K562 (cell line): ENCODE data around the gene PCDH7. TPM values are rescaled to one million over a fixed set of nuclear protein-coding genes. Genes with fewer than 3 reads are reported as not detected.

Source experiments
- ATAC-seq: fragments of 200-7000 bp; cut with Tn5 transposase; 3 replicates; pipeline ENCODE4 v1.9.1; 2020; ENCODE audit warnings: moderate library complexity
- BruUV-seq: library from RNA; stranded (reverse); fragments of 400-500 nt; replicated peaks from 2 replicates; lab custom pipeline; 2021; lab: Mats Ljungman, UMichigan
- CTCF ChIA-PET: fragments of 300-600 bp; formaldehyde crosslinking; extraction: SDS; loops from one replicate; lab custom pipeline; 2021; ENCODE audit warnings: low intra/inter-chr PET ratio; lab: Yijun Ruan, JAX
- POLR2A ChIA-PET: fragments of 300-600, 350-650 bp; sonication (Branson Sonifier 250); formaldehyde crosslinking; extraction: SDS; loops from one replicate; lab custom pipeline; 2021; ENCODE audit warnings: antibody characterized with exemption, inconsistent platforms; lab: Yijun Ruan, JAX
- DNase-seq, 4 experiments: peaks; one replicate each; pipeline versions ENCODE4 v3.0.0 to v3.0.0-alpha.2; 2011 to 2018; ENCODE audit warnings: low spot score in 3 of 4, mixed read lengths in 3 of 4; ENCODE audit errors: extremely low read depth in 1 of 4
- FAIRE-seq: peaks from 2 replicates; lab custom pipeline; 2011; peaks lifted over from hg19 to GRCh38; lab: Jason Lieb, UNC
- H2AFZ ChIP-seq: 2 replicates; pipeline ENCODE4 v1.6.0; 2011; ENCODE audit warnings: low read depth, low read length, control low read depth, inconsistent platforms
- H3K27ac ChIP-seq: fragments of 200-600 bp; 3 replicates; pipeline ENCODE4 v1.8.0; 2011; ENCODE audit warnings: low read depth, mild to moderate bottlenecking, control low read depth, inconsistent platforms, low read length, moderate library complexity, mixed read lengths; ENCODE audit errors: extremely low read depth
- H3K27me3 ChIP-seq, 2 experiments: fragments of 300-600 bp in 1 of 2; 2 replicates in 1 of 2; 3 replicates in 1 of 2; pipeline versions ENCODE4 v1.6.0 to v1.8.0; 2011; ENCODE audit warnings: inconsistent platforms in 2 of 2, low read length in 2 of 2, mild to moderate bottlenecking in 1 of 2, mixed read lengths in 1 of 2, moderate library complexity in 1 of 2; ENCODE audit not compliant: control insufficient read depth in 2 of 2, insufficient read depth in 2 of 2
- H3K36me3 ChIP-seq: fragments of 300-600 bp; 3 replicates; pipeline ENCODE4 v1.8.0; 2011; ENCODE audit warnings: mild to moderate bottlenecking, low read length, inconsistent platforms; ENCODE audit not compliant: control insufficient read depth, insufficient read depth
- H3K4me1 ChIP-seq, 2 experiments: fragments of 200-600 bp in 1 of 2; replicated peaks in 1 of 2; 2 replicates in 1 of 2; 3 replicates in 1 of 2; pipeline versions ENCODE4 v1.5.1 to v1.8.0; 2011; ENCODE audit warnings: inconsistent platforms in 2 of 2, low read length in 2 of 2, mild to moderate bottlenecking in 1 of 2, mixed read lengths in 1 of 2, moderate library complexity in 1 of 2; ENCODE audit not compliant: control insufficient read depth in 2 of 2, insufficient read depth in 2 of 2
- H3K4me2 ChIP-seq: 2 replicates; pipeline ENCODE4 v1.6.1; 2011; ENCODE audit warnings: low read length, control low read depth, inconsistent platforms, mixed read lengths; ENCODE audit not compliant: insufficient read depth
- H3K4me3 ChIP-seq: fragments of 200-600 bp; sonication (generic), shearing (Covaris generic); 2 replicates; pipeline ENCODE4 v1.5.1; 2016; ENCODE audit warnings: control low read depth, inconsistent platforms
- H3K79me2 ChIP-seq: fragments of 200-600 bp; 3 replicates; pipeline ENCODE4 v1.8.0; 2011; ENCODE audit warnings: low read length, inconsistent platforms; ENCODE audit not compliant: control insufficient read depth, insufficient read depth
- H3K9ac ChIP-seq, 2 experiments: 2 replicates each; pipeline versions ENCODE4 v1.6.0 to v1.6.1; 2011; ENCODE audit warnings: low read depth in 2 of 2, low read length in 2 of 2, control low read depth in 1 of 2, inconsistent platforms in 1 of 2, mild to moderate bottlenecking in 1 of 2, mixed read lengths in 1 of 2; ENCODE audit not compliant: insufficient read depth in 1 of 2
- H3K9me1 ChIP-seq: one replicate; pipeline ENCODE4 v1.6.0; 2011; ENCODE audit warnings: inconsistent platforms, mild to moderate bottlenecking, low read length, moderate library complexity; ENCODE audit not compliant: control insufficient read depth, insufficient read depth
- H3K9me3 ChIP-seq: replicated peaks from 2 replicates; pipeline ENCODE4 v1.5.1; 2011; ENCODE audit warnings: low read depth, low read length, inconsistent platforms; ENCODE audit not compliant: control insufficient read depth, insufficient read depth
- H4K20me1 ChIP-seq: replicated peaks from 2 replicates; pipeline ENCODE4 v1.6.1; 2011; ENCODE audit warnings: low read length, inconsistent platforms, mixed read lengths; ENCODE audit not compliant: control insufficient read depth, insufficient read depth
- CEBPB ChIP-seq: fragments of 450-650 bp; IDR thresholded peaks from 2 replicates; pipeline ENCODE4 v1.6.1; 2016; ENCODE audit warnings: missing genetic modification characterization, missing compliant biosample characterization
- CTCF ChIP-seq, 3 experiments: IDR thresholded peaks in 2 of 3; conservative IDR thresholded peaks in 1 of 3; 2 replicates each; pipeline ENCODE4 v1.5.1; 2011 to 2012; ENCODE audit warnings: low read length in 3 of 3, mild to moderate bottlenecking in 3 of 3, control low read depth in 2 of 3, improper control_type of control experiment in 1 of 3, inconsistent platforms in 1 of 3, low read depth in 1 of 3, mixed read lengths in 1 of 3, moderate library complexity in 1 of 3; ENCODE audit not compliant: insufficient read depth in 2 of 3
- IRF9 ChIP-seq: fragments of 450-650 bp; IDR thresholded peaks from 2 replicates; pipeline ENCODE4 v1.6.1; 2016; ENCODE audit warnings: missing biosample characterization, missing genetic modification characterization
- KAT8 ChIP-seq: fragments of 450-650 bp; IDR thresholded peaks from 2 replicates; pipeline ENCODE4 v1.6.1; 2016; ENCODE audit warnings: low read depth, mild to moderate bottlenecking
- RAD21 ChIP-seq, 2 experiments: fragments of 250-450 bp in 1 of 2; fragments of 450-650 bp in 1 of 2; sonication (Bioruptor Pico) in 1 of 2; formaldehyde crosslinking in 1 of 2; IDR thresholded peaks in 1 of 2; conservative IDR thresholded peaks in 1 of 2; 2 replicates each; pipeline versions ENCODE4 v1.4.0 to v1.8.0; 2020 to 2022; ENCODE audit warnings: mild to moderate bottlenecking in 2 of 2, moderate library complexity in 1 of 2
- TCFL5 ChIP-seq: fragments of 250-450 bp; sonication (Bioruptor Pico); conservative IDR thresholded peaks from 2 replicates; pipeline ENCODE4 v1.6.1; 2021; ENCODE audit warnings: mild to moderate bottlenecking, moderate library complexity, matching md5 sums
- WHSC1 ChIP-seq: IDR thresholded peaks from one replicate; pipeline ENCODE4 v1.6.1; 2012; ENCODE audit warnings: low read length, control low read depth, inconsistent platforms
- WGBS: fragments of 100-300 bp; shearing (Covaris generic); methylation state at CpG from one replicate; pipeline ENCODE4 v1.1.6; 2016; ENCODE audit warnings: low coverage, mixed read lengths; ENCODE audit not compliant: insufficient coverage; ENCODE audit errors: missing lambda C conversion rate; 5-methylcytosine and 5-hydroxymethylcytosine counted together
- in situ Hi-C: fragments of 300-500 bp; cut with MboI; formaldehyde crosslinking; loops from 4 replicates; pipeline ENCODE4 v1.15.0; 2018; ENCODE audit warnings: inconsistent platforms, mixed read lengths
- intact Hi-C: fragments of 100-400 bp; cut with micrococcal nuclease; formaldehyde crosslinking; loops from 2 replicates; pipeline ENCODE4 v1.14.2; 2022
- polyA plus RNA-seq, 8 experiments: library from polyadenylated mRNA; depleted of rRNA in 4 of 8; stranded (reverse) in 5 of 8; unstranded in 3 of 8; fragments of >200 nt; fragmentation: Nextera tagmentation in 2 of 8; fragmentation: Illumina TruSeq in 1 of 8; extraction: Ambion mirVana in 2 of 8; extraction: Trizol in 1 of 8; gene quantifications; 2 replicates each; pipeline versions ENCODE4 v1.2.1 to v1.2.3, GENCODE V29; 2011 to 2014; ENCODE audit warnings: inconsistent platforms in 1 of 8, missing spikeins in 1 of 8
- total RNA-seq, 7 experiments: library from RNA; depleted of rRNA in 6 of 7; stranded (reverse); fragments of >200 nt in 6 of 7; fragmentation: Illumina TruSeq in 2 of 7; extraction: Trizol in 2 of 7; gene quantifications; 2 replicates each; pipeline versions ENCODE4 v1.2.1 to v1.2.3, GENCODE V29; 2011 to 2021; ENCODE audit warnings: low replicate concordance in 1 of 7

The PCDH7 gene
- total and polyA plus RNA-seq, 9 of the 15 experiments (the other 6 are each of a cell fraction or from before 2014, with no cell fraction given), result not detected

DNA sequence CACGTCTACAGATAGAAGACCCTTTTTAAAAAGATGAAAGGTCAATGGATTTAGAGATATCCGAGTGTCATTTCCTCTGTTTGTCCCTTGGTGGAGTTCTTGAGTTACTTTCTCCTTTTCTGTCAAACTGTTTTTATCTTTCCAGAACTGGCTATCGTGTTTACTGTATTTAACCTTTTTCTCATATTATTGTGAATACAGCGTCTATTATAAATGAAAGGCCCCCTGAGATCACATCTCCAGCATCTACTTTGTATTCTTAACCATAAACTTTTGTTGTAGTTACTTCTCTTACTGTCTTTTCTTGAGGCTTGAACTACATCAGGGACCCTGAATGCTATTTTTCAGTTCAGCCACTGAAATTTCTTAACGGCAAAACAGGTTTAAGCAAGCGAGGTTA, 4.0 kb upstream of the PCDH7 start:
- Histone ChIP-seq H3K4me3 (no peak overlapping the region), H3K4me1 (no peaks in the 10 kb centered on the region), H3K79me2 (no peaks in the 10 kb centered on the region), H3K9me1 (no peaks in the 10 kb centered on the region), H4K20me1 (no peaks in the 10 kb centered on the region), H3K9me3 (no peaks in the 10 kb centered on the region), H3K27me3 (no peaks in the 10 kb centered on the region), H3K9ac (no peak overlapping the region), H3K27ac (no peak overlapping the region), H2AFZ (no peak overlapping the region), H3K4me2 (no peak overlapping the region), H3K36me3 (no peaks in the 10 kb centered on the region)
- TF ChIP-seq CTCF (IDR thresholded peaks at IDR 0.05 in 2 of 3, conservative IDR thresholded peaks at IDR 0.05 in 1 of 3; ENCODE audit: insufficient read depth in 2 of 3, low read depth in 1 of 3, low read length in 3 of 3) (0 out of 6 replicates have a peak, but pooled peaks of 1 of the 3 experiments have one; percentile 11), KAT8 (no peak), IRF9 (tag) (no peak), TCFL5 (CRISPR knock-in tag) (no peak), WHSC1 (no peak), CEBPB (tag) (no peak), RAD21 (CRISPR knock-in tag; conservative IDR thresholded peaks at IDR 0.05 in 1 of 2, IDR thresholded peaks at IDR 0.05 in 1 of 2) (peak in 1 of 2 experiments; percentile 18; a peak in 1 of 4 replicates)
- in situ Hi-C loops (no loop called here), intact Hi-C loops (no loop called here)
- ATAC-seq (no peak), DNase-seq (no peak), FAIRE-seq (no peak)
- no TSS peak for BruUV-seq
- CTCF ChIA-PET, result no interaction called here
- WGBS, result 0% methylated on average over 6 of the region's 6 CpGs
- POLR2A ChIA-PET, result no interaction called here
